Activated naive CD8-positive, alpha-beta T cell treated with anti-CD3 and anti-CD28 coated beads for 36 hours (primary cell): ENCODE measurements around the gene LPIN1. TPM values are rescaled to one million over a fixed set of nuclear protein-coding genes. Genes with fewer than 3 reads are reported as not detected.
A peak's percentile ranks its signal among the peaks of the same experiment; 100 is the strongest.

Experiments used
- DNase-seq: peaks from one replicate; pipeline ENCODE4 v3.0.0; 2021
- H3K27ac Mint-ChIP-seq: one replicate; pipeline ENCODE4 v1.8.0; 2022; ENCODE audit warnings: mild to moderate bottlenecking, moderate library complexity, mixed read lengths
- H3K27me3 Mint-ChIP-seq: one replicate; pipeline ENCODE4 v1.8.0; 2022; ENCODE audit warnings: mild to moderate bottlenecking, mixed read lengths
- H3K36me3 Mint-ChIP-seq: one replicate; pipeline ENCODE4 v1.8.0; 2021; ENCODE audit warnings: mild to moderate bottlenecking, mixed read lengths
- H3K4me1 Mint-ChIP-seq: one replicate; pipeline ENCODE4 v1.8.0; 2021; ENCODE audit warnings: mixed read lengths
- H3K4me3 Mint-ChIP-seq: one replicate; pipeline ENCODE4 v1.8.0; 2022; ENCODE audit warnings: mild to moderate bottlenecking, moderate library complexity, mixed read lengths
- H3K9me3 Mint-ChIP-seq: one replicate; pipeline ENCODE4 v1.8.0; 2022; ENCODE audit warnings: mixed read lengths
- total RNA-seq, 2 experiments: library from RNA; stranded (reverse); gene quantifications; one replicate each; pipeline ENCODE4 v1.2.3, GENCODE V29; 2021

The LPIN1 gene
- total RNA-seq, 2 experiments from 2014 or later = 24.1 to 25.2 TPM

GRCh38 chr2:11773747-11774525, 27.5 kb downstream of the LPIN1 start:
- H3K27me3 Mint-ChIP-seq = no peaks in the 10 kb centered on the region
- H3K9me3 Mint-ChIP-seq = no peaks in the 10 kb centered on the region
- H3K36me3 Mint-ChIP-seq = peaks cover 45% of the 10 kb centered on the region
- H3K4me1 Mint-ChIP-seq = peaks cover 39% of the 10 kb centered on the region
- H3K4me3 Mint-ChIP-seq = no peak overlapping the region
- peak overlapping the region; percentile 86 for H3K27ac Mint-ChIP-seq
- DNase-seq = no peak

DNA sequence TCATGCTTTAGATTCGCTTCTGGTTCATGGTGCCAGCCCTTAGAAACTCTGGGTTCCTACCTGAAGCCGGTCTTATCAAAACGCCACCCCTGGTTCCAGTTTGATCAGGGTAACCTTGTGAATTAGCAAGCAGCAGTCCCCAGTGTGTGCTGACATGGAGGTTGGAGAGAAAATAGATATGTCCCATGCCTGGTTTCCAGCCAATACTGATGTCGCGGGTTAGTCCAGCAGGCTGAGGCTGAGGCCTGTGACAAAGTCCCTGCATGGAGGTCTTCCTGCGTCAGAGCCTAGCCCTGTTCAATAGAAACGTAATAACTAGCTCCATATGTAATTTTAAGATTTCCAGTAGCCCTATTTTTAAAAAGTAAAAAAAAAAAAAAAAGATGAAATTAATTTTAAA, 28.2 kb downstream of the LPIN1 start:
- Mint-ChIP-seq H3K27ac (peak overlapping the region; percentile 86), H3K9me3 (no peaks in the 10 kb centered on the region), H3K27me3 (no peaks in the 10 kb centered on the region), H3K4me1 (peaks cover 43% of the 10 kb centered on the region), H3K4me3 (no peak overlapping the region), H3K36me3 (peaks cover 48% of the 10 kb centered on the region)
- DNase-seq = no peak

GRCh38 chr2:11775384-11775783, 29.0 kb downstream of the LPIN1 start:
- Mint-ChIP-seq H3K27me3 (no peaks in the 10 kb centered on the region), H3K36me3 (peaks cover 51% of the 10 kb centered on the region), H3K27ac (peak overlapping the region; percentile 96), H3K9me3 (no peaks in the 10 kb centered on the region), H3K4me1 (peaks cover 43% of the 10 kb centered on the region), H3K4me3 (peak overlapping the region; percentile 56)
- DNase-seq = no peak

DNA sequence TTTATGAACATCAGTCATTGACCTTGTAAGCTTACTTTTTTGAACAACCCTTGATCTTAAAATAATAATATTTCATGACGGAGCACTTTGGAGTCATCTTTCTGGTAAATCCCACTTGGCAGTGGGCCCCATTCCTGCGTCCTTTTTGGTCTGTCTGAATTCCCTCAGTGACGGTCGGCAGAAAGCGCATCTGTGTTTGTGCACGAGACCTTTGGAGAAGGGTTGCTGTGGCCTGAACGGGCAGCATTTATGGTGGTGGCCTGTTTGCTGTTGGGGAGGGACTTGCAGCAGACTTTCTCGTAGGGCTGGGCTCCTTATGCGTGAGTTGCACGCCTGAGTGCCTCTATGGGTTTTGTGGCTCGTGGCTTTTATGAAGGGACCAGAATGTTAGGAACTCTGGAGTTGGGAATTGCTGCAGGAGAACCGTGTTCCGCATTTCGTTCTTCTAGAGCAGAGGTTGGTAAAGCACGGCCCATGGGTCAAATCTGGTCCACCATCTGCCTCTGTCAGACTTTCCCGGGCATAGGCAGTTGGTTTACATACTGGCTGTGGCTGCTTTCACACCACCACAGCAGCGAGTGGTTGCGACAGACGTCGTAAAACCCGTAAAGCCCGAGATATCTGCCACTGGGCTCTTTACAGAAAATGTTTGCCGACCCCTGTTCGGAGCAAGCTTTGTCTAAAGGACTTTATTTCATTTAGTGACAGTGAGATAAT, 30.8 kb downstream of the LPIN1 start:
- Mint-ChIP-seq H3K27me3 (no peaks in the 10 kb centered on the region), H3K4me3 (no peak overlapping the region), H3K27ac (no peak overlapping the region), H3K9me3 (no peaks in the 10 kb centered on the region), H3K4me1 (peaks cover 43% of the 10 kb centered on the region), H3K36me3 (peaks cover 46% of the 10 kb centered on the region)
- DNase-seq = no peak

DNA sequence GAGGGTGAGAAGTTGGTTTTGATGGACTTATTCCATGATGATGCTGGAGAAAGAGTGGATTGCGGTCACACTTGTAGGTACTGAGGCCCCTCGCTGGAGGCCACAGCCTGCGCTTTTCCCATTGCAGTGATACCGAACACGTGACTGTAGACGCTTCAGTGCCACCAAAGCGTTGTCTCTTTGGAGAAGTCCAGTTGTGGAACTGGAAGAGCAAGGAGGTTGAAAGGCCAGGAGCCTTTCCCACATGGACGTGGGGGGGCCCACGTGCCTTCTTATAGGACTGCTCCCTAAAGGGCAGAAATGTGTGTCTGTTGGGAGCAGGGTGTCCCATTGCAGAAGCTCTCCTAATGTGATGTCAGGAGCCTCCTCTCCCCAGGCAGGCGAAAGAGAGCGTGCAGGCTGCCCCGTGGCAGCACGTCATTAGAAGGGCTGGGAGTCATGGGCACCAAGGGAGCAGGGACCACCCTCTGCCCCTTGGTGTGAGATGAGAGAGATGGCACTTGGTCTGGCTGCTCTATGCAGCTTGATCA, 31.5 kb downstream of the LPIN1 start:
- peak overlapping the region; percentile 22 for H3K4me3 Mint-ChIP-seq
- DNase-seq = no peak
- H3K36me3 Mint-ChIP-seq = peaks cover 47% of the 10 kb centered on the region
- peaks cover 43% of the 10 kb centered on the region for H3K4me1 Mint-ChIP-seq
- no peaks in the 10 kb centered on the region for H3K27me3 Mint-ChIP-seq
- H3K9me3 Mint-ChIP-seq = no peaks in the 10 kb centered on the region
- peak overlapping the region; percentile 80 for H3K27ac Mint-ChIP-seq

- H3K36me3 Mint-ChIP-seq = peaks cover 47% of the 10 kb centered on the region
- DNase-seq = no peak
- peak overlapping the region; percentile 80 for H3K27ac Mint-ChIP-seq
- peak overlapping the region; percentile 22 for H3K4me3 Mint-ChIP-seq
- H3K27me3 Mint-ChIP-seq = no peaks in the 10 kb centered on the region
- no peaks in the 10 kb centered on the region for H3K9me3 Mint-ChIP-seq
- H3K4me1 Mint-ChIP-seq = peaks cover 42% of the 10 kb centered on the region
Observed at GRCh38 chr2:11778416-11778815, 32.0 kb downstream of the LPIN1 start.

- peak overlapping the region; percentile 22 for H3K4me3 Mint-ChIP-seq
- peaks cover 35% of the 10 kb centered on the region for H3K4me1 Mint-ChIP-seq
- peak; percentile 85 for DNase-seq
- H3K36me3 Mint-ChIP-seq = peaks cover 43% of the 10 kb centered on the region
- H3K27ac Mint-ChIP-seq = peak overlapping the region; percentile 80
- H3K27me3 Mint-ChIP-seq = no peaks in the 10 kb centered on the region
- no peaks in the 10 kb centered on the region for H3K9me3 Mint-ChIP-seq
Observed at GRCh38 chr2:11778923-11779757, 32.7 kb downstream of the LPIN1 start.

DNA sequence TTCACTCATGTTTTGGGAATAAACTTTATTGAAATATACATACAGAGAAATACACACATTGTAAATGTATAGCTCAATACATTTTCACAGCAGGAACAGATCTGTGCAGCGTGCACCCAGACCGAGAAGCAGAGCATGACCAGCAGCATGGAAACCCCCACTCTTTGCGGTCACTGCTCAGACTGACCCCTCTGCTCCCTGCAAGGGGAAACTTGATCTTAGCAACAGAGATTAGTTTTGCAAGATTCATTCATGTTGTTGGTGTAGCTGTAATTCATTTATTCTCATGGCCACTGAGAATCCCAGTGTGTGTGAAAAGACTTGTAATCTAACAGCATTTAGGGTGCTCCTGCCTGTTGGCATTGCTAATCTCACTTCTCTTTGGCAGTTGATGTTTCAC, 35.2 kb downstream of the LPIN1 start:
- Mint-ChIP-seq H3K4me3 (no peak overlapping the region), H3K4me1 (peaks cover 17% of the 10 kb centered on the region), H3K36me3 (peaks cover 36% of the 10 kb centered on the region), H3K27me3 (no peaks in the 10 kb centered on the region), H3K27ac (no peak overlapping the region), H3K9me3 (no peaks in the 10 kb centered on the region)
- no peak for DNase-seq

GRCh38 chr2:11784280-11784679, 37.8 kb downstream of the LPIN1 start:
- peaks cover 3% of the 10 kb centered on the region for H3K4me1 Mint-ChIP-seq
- no peak overlapping the region for H3K27ac Mint-ChIP-seq
- H3K27me3 Mint-ChIP-seq = no peaks in the 10 kb centered on the region
- no peak overlapping the region for H3K4me3 Mint-ChIP-seq
- H3K36me3 Mint-ChIP-seq = peaks cover 30% of the 10 kb centered on the region
- no peaks in the 10 kb centered on the region for H3K9me3 Mint-ChIP-seq
- DNase-seq = no peak

DNA sequence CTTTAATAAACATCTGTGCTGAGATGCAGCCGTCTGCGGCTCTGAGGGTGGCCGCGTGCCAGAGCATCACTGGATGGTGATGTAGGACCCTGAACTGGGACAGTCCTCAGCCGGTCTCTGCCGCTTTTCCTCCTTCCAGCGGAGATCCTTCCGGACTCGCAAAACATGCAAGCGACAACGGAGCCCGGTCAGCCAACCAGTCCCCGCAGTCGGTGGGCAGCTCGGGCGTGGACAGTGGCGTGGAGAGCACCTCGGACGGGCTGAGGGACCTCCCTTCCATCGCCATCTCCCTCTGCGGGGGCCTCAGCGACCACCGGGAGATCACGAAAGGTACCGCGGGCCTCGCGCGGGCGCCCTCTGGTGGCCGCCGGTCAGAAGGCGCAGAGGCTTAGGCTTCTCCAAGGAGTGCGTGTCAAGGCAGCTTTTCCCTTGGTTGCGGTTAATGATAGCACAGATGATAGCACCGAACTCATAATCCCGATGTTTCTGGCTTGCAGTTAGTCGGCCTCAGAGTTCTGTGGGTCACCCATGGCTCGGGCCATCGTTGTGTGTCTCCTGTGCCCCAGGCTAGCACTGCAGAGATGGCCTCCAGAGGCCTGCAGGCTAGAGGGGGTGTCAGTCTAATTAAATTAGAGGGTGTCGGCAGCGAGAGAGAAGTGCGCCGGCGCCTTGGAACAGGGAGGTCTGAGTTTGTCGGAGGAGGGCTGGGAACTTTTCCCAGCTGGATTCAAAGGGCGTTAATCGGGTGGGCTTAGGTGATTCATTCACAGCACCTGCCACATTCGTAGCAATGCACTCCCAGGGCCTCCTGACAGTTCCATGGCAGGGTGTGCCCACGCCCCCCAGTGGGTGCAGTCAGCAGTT, 38.5 kb downstream of the LPIN1 start:
- no peak overlapping the region for H3K27ac Mint-ChIP-seq
- H3K27me3 Mint-ChIP-seq = no peaks in the 10 kb centered on the region
- H3K9me3 Mint-ChIP-seq = no peaks in the 10 kb centered on the region
- no peaks in the 10 kb centered on the region for H3K4me1 Mint-ChIP-seq
- peaks cover 29% of the 10 kb centered on the region for H3K36me3 Mint-ChIP-seq
- peak; percentile 48 for DNase-seq
- no peak overlapping the region for H3K4me3 Mint-ChIP-seq

GRCh38 chr2:11785611-11785940, 39.1 kb downstream of the LPIN1 start:
- Mint-ChIP-seq H3K4me1 (no peaks in the 10 kb centered on the region), H3K36me3 (peaks cover 26% of the 10 kb centered on the region), H3K9me3 (no peaks in the 10 kb centered on the region), H3K4me3 (no peak overlapping the region), H3K27me3 (no peaks in the 10 kb centered on the region), H3K27ac (no peak overlapping the region)
- no peak for DNase-seq

- Mint-ChIP-seq H3K36me3 (peaks cover 28% of the 10 kb centered on the region), H3K27me3 (no peaks in the 10 kb centered on the region)
Observed at GRCh38 chr2:11786191-11786590, 39.8 kb downstream of the LPIN1 start.

DNA sequence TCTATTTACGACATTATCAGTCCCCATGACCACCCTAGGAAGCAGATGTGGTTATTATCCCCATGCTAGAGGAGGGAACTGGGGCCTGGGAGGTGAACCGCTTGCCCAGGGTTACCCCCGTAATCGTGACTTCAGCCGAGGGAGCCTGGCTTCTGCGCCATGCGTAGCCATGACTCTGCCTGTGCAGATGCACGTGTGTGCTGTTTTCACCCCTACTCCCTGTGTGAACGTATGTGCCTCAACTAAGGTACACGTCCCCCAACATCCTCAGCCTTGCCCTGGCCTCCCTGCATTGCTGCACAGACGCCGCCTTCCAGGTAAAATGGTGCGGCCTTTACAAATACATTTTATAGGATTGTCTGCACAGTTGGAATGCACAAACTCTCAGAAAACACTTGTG, 40.2 kb downstream of the LPIN1 start:
- H3K9me3 Mint-ChIP-seq = no peaks in the 10 kb centered on the region

More at GRCh38 chr2:11786191-11786590, 39.8 kb downstream of the LPIN1 start:
- H3K4me3 Mint-ChIP-seq = no peak overlapping the region
- DNase-seq = no peak
- no peak overlapping the region for H3K27ac Mint-ChIP-seq
- no peaks in the 10 kb centered on the region for H3K4me1 Mint-ChIP-seq
- H3K9me3 Mint-ChIP-seq = no peaks in the 10 kb centered on the region

GRCh38 chr2:11787991-11788390, 41.6 kb downstream of the LPIN1 start:
- Mint-ChIP-seq H3K27ac (no peak overlapping the region), H3K4me1 (no peaks in the 10 kb centered on the region), H3K36me3 (peaks cover 31% of the 10 kb centered on the region), H3K27me3 (no peaks in the 10 kb centered on the region), H3K4me3 (no peak overlapping the region), H3K9me3 (no peaks in the 10 kb centered on the region)
- DNase-seq = no peak

More for the DNA sequence above, 40.2 kb downstream of the LPIN1 start:
- no peaks in the 10 kb centered on the region for H3K27me3 Mint-ChIP-seq
- H3K27ac Mint-ChIP-seq = no peak overlapping the region
- DNase-seq = no peak
- peaks cover 27% of the 10 kb centered on the region for H3K36me3 Mint-ChIP-seq
- H3K4me1 Mint-ChIP-seq = no peaks in the 10 kb centered on the region
- H3K4me3 Mint-ChIP-seq = no peak overlapping the region
